NCI-H128 (cell line): ENCODE data around the gene TH.
A peak's percentile ranks its signal among the peaks of the same experiment; 100 is the strongest.

Experiments
- DNase-seq: peaks from one replicate; lab custom pipeline; 2025; ENCODE audit not compliant: unreplicated experiment; lab: John Stamatoyannopoulos, UW

The TH gene

DNA sequence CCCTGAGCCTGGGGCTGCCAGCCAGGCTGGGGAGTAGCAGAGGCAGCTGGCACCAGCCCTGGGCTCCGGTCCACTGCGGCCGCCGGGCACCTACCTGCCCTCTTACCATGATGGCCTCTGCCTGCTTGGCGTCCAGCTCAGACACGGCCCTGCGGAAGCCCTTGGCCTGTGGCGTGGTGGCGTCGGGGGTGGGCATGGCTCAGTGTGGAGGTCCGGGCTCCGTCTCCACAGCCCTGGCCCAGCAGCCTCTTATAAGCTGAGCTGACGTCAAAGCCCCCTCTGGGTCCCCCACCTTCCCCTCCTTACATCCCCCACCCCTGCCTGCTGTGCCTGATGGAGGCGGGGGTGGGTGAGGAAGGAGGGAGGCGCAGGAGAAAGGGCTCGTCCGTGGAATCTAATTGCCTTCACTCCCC lies at the start of gene TH:
TSS of gene TH (minus strand) at position 225 of the 413 bp plus-strand sequence. CDS start at position 196, 29 bp downstream.
- DNase-seq = no peak

DNA sequence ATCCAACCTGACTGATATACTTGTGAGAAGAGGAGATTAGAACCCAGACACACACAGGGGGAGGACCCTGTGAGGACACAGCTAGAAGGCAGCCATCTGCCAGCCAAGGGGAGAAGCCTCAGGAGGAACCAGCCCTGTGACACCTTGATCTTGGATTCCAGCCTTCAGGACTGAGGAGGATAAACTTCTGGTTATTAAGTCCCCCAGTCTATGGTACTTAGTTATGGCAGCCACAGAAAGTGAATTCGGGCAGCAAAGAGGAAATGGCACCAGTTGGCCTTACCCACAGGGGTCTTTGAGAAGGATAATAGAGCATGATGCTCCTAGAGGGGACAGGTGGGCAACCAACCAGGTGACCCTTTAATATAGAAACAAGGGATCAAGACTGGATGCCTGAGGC lies 49.4 kb upstream of the TH start:
- no peak for DNase-seq

DNA sequence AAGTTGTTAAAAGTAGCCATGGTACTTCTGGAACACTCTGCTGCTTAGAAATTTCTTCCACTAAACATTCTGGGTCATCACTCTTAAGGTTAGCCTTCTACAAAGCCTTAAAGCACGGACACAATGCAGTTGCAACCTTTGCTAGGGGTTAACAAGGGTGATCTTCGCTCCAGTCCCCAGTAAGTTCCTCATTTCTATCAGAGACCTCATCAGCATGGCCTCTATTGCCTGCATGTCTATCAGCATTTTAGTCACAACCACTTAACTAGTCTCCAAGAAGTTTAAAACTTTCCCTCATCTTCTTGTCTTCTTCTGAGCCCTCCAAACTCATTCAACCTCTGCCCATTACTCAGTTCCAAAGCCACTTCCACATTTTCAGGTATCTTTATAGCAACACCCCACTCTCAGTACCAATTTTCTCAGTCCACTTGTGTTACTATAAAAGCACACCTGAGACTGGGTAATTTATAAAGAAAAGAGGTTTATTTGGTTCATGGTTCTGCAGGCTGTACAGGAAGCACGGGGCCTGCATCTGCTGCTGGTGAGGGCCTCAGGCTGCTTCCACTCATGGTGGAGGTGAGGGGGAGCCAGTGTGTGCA lies 48.7 kb upstream of the TH start:
- DNase-seq = no peak

DNA sequence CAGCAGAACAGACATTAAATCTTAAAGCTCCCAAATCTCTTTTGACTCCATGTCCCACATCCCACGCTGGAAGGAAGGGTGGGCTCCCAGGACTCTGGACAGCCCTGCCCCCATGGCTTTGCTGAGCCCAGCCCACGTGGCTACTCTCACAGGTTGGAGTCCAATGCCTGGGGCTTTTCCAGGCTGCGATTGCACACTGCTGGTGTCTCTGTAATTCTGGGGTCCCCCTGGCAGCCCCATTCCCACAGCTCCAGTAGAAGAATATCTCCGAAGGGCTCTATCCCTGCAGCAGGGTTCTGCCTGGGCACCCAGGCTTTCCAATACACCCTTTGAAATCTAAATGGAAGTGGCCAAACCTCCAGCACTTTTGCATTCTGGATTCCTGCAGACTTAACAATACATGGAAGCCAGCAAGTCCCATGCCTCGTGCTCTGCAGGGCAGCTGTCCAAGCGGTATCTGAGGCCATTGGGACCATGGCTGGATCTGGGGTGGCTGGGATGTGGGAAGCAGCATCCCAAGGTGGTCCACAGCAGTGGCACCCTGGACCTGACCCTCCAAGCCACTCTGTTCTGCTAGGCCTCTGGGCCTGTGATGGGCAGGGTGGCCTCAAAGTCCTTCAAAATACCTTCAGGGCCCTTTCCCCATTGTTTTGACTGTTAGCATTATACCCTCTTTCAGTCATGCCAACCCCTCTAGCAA lies 47.9 kb upstream of the TH start:
- no peak for DNase-seq

DNA sequence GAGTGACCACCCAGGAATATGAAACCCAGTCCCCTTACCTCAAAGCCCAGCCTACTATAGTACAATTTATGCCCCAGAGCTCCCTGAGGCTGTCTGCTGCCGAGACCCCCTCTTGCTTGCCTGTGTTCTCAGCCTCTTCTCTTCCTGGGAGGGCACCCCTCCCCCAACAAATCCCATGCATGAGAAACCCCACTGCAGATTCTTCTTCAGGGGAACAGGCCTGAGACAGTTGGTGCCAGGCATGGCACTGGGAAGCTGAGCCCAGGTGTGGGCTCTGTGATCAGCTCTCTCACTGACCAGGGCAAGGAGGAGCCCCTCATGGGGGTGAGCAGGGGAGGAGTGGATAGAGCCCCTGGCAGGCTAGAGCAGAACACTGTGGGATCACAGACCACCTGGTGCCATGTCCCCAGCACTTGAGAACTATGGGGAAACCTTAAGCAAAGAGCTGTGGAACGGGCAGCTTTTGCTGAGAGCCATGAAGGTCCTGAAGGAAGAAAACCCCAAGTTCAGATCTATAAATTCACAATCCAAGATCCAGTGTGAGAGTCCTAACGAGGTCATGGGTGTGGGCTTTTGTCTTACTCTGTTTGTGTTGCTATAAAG lies 46.5 kb upstream of the TH start:
- no peak for DNase-seq

DNA sequence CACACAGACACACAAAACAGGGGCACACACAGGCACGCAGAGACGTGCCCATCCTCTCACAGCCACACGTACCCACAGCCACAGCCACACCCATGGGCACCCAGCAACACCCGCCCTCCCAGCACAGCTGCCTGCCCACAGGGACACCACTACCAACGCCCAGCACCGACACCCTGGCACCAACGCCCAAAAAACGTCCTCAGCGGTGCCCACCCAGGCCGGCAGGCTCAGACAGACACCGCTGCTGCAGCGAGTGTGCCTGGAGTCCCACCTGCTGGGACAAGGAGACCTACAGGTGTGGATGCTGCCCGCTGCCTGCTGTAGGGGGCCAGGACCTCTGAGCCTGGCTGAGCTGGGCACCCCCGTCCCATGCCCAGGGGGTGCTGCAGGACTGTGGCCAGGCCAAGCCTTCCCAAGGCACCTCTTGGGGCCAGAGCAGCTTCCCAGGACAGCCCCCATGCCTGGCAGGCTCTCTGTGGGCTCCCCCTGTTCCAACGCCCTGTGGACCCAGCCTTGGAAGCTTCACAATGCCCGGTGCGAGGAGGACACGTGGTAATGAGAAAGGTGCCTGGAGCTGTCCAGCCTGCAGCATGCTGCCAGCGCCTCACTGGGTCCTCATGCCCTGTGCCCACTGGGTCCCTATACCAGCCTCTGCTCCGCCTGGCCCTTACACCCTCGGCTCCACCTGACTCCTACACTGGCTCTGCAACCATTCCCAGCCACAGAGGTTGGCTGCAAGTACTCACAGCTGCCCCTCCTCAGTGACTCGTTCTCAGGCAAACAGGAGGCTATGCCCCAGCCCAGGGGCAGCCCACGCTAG lies 45.8 kb upstream of the TH start:
- DNase-seq = no peak

DNA sequence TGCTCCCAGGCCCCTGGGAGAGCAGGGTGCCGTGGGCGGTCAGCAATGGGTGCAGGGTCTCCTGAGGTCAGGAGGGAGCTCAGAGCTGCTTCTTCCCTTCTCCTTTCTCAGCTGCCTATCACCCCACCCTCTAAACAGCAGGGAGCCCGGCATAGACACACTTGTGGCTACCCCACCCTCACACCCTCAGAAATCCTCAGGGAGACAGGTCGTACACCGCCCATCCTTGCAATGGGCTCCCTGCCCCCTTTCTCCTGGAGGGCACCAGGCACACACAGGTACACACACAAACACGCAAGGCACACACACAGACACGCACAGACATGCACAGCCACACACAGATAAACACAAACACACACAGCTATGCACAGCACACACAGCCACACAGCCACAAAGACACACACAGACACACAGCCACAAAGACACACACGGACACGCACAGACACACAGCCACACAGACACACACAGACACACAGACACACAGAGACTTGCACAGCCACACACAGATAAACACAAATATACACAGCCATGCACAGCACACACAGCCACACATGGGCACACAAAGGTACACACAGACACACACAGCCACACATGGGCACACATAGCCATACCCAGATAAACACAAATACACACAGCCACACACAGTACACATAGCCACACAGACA lies 44.9 kb upstream of the TH start:
- no peak for DNase-seq

DNA sequence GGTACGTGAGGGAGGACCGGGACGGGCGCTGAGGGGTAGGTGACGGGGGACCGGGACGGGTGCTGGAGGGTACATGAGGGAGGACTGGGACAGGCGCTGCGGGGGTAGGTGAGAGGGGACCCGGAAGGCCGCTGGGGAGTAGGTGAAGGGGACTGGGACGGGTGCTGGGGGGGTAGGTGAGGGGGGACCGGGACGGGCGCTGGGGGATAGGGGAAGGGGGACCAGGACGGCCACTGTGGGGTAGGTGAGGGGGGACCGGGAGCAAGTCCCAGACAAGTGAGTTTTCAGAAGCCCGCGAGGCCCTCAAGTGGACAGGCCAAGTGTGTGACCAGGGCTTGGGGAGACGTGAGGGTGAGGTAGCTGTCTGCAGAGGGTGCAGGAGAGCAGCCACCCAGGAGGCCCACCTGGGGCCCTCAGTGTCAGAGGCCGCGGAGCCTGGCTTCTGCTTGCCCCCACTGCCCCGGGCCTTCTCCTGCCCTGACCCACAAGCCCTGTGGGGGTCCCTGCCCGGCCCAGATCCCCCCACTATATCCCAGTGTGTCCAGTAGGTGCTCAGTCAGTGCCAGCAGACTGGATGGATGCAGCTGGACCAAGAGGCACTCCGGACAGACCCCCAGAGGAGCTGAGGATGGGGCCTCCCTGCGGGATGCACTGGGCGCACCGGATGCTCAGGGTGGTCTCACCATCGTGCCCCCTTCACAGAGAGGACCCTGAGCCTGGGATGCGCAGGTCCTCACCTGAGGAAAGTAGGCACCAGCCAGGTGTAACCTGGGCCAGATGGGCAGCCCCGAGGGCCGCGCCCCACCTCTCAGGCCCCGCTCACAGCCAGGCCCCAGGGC lies 44.2 kb upstream of the TH start:
- no peak for DNase-seq

DNA sequence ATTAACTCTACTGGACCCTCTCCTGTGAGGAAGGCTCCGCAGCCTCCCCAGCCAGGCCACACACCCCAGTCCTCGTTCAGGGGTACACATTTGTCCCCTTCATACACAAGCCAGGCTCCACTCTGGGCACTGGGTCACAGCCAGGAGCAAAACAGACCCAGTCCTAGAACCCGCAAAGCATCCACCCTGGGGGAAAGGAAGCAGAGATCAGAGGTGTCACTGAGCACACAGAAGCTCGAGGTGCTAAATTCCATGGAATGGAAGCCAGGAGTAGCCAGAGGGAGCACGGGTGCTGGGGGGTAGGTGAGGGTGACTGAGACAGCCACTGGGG lies 43.6 kb upstream of the TH start:
- no peak for DNase-seq

DNA sequence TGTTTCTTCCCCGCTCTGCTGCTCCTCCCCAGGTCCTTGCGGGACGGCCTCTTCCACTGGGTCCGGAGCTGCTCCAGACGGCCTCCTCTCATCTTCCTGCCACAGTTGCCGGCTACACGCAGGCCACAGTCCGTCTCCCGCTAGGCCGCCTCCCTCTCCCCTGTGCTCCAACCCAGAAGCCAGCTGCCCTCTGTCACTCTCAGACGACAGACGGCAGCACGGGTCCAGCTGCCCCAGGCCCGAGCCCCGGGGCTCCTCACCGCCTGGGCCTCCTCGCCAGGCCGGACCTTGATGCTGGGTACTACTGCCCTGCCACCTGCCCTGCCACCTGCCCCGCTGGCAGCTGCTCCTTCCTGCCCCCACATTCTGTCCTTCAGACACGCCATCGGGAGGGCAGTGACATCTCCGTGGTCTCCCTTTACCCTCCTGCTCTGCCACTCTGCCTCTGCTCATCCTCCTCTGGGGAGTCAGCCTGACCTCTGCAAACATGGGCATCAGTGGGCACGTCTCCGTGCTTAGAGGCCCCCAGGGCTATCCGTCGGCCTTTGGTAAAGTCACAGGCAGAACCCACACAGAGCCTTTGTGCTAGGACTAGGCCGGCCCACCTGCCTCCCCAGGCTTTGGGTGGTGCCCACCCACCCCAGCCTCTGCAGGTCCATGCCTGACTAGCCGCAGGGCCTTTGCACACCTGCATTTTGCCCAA lies 43.1 kb upstream of the TH start:
- DNase-seq = no peak

DNA sequence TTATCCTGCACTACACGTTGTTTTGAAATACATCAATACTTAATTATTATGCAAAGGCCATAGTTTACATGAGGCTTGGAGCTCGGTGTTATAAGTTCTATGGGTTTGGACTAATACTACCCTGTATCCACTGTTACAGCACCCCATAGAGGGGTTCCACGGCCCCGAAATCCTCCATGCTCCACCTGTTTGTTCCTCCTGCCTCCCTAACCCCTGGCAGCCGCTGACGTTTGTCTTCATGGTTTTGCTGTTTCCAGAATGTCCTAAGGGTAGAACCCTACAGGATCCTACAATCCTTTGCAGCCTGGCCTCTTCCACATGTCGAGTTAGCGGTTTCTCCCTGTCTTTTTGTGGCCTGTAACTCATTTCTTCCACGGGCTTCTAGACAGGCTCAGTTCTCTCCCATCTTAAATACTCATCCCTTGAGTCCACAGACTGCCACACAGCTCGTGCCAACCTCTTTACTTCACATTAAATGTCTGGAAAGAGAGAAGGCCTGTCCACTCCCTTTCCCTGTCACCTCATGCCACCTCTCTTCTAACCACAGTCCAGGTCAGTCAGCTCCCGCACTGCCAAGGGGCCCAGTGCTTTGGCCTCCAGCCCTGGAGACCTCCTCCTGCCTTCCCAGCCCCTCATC lies 42.4 kb upstream of the TH start:
- no peak for DNase-seq

DNA sequence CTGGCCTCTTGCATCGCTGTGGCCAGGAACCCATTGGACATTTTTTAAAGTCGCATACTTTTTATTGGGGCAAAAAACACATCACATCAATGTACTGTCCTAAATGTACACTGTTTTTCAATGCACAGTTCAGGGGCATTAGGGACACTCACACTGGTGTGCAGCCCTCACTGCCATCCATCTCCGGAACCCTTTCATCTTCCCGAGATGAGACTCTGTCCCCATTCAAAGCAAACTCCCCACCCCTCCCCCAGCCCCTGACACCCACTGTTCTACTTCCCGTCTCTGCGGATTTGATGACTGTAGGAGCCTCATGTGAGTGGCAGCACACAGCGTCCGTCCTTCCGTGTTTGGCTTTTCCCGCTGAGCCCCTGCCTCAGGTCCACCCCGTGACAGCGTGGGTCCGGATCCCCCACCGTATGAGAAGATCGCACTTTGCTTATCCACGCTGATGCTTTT lies 41.8 kb upstream of the TH start:
- DNase-seq = no peak

DNA sequence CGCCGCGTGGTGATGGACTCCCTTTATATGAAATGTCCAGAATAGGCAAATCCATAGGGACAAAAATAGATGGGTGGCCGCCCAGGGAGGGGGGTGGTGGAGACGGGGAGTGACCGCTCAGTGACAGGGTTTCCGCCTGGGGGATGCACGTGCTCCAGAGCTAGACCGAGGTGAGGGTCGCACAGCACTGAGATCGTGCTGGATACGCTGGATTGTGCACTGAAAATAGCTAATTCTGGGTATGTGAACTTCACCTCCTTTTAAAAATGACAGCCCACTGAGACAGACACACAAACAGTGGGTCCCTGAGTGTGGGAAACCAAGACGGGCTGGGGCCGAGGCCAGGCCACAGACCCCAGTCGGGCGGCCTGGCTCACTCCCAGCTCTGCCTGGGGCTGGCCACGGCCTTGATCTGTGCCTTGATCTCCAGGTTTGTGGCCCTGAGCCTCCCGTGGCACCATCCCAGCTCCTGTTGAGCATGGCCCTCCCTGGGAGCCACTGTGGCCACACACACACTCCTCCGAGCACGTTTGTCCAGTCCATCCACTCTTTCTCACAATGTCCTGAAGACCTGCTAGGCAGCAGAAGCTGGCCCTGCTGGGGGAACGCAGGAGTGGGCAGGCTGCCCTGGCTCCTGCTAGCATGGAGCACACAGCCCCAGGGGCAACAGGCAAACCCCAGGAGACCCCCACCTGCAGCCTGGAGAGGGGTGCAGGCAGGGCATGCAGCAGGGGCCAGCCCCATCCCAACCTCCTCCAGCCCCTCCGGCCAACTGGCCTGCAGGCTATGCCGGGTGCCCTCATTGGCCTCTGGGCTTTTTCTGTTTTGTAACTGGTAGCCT lies 41.0 kb upstream of the TH start:
- DNase-seq = no peak

DNA sequence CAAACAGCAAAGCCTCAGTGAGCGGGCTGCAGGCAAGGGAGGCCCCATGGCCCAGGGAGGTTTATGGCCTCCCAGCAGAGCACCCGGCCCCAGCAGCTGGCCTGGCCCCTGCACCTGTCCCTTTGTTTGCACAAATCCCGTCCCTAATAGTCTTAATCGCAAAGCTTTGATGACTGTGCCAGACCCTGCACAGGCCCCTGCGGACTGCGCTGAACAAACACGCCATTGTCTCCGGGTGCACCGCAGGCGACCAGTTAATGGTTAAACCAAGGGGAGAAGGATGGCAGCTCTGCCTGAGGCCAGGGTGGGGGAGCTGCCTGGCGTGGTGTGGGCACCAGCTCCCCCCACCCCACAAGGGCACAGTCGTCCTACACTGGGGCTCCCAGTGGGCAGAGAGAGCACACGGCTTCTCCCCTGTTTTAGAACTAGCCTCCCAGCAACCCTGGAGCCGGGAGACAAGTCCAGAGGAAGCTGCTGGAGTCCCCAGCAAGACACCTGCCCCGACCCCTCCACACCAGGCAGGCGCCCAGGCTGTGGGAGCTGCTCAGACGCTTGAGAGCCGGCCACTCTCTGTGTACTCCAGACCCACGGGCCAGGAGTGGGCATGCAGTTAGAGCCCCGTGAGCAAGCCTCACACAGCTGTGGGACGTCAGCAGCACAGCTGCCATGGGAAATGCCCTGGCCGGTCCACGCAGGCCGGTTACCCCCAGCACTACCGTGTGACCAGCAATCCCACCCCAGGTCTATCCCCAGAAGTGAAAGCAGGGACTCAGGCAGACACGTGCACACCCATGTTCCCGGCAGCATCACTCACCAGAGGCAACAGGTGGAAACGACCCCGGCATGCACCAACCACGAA lies 39.7 kb upstream of the TH start:
- DNase-seq = peak; percentile 45

DNA sequence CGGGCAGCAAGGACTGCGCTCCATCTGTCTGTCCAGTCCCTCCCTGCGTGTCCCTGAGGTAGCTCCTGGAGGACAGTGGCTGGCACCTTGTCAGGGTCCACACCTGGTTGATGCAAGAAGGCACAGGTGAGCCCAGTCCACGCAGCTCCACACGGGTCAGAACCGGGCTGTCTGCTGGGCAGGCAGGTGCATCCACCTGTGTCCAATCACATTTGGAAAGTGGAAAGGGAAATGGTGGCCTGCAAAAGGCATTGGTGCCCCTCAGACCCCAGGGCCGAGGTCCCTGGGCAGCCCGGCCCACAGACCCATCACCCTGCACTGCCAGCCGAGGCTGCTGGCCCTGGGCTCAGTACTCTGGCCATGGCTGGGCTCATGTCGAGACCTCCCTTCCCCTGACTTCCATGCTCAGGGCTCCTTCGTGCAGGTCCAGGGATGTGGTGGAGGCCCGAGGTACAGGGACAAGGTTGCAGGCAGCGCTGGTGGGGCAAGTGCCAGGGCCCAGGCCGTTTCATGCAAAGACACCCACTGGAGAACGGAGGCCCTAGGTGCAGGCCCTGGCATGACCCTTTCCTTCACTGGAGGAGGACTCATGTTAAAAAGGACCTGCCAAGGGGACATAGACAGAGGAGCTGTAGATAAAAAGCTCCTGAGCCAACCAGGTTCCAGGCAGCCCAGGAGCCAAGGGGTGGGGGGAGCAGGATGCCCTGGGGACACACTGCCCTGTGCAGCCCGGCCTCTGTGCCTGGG lies 38.9 kb upstream of the TH start:
- DNase-seq = no peak

DNA sequence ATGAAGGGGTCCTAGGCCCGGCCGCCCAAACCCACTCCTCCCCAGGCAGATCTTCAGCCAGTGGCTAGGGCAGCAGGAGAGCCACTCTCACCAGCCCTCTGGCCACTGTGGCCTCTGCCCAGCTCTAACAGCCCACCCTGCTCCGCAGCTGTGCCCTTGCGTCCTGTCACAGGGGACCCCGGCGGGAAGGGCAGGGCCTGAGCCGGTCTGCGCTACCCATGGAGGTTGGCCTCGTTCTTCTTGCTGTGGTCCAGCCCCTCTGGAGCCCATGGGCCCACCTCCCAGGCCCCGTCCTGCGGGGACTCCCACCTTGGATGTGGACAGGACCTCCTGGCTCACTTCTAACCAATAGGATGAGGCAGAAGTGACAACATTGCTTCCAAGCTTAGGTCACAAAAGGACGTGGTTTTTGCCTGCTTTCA lies 38.3 kb upstream of the TH start:
- no peak for DNase-seq

DNA sequence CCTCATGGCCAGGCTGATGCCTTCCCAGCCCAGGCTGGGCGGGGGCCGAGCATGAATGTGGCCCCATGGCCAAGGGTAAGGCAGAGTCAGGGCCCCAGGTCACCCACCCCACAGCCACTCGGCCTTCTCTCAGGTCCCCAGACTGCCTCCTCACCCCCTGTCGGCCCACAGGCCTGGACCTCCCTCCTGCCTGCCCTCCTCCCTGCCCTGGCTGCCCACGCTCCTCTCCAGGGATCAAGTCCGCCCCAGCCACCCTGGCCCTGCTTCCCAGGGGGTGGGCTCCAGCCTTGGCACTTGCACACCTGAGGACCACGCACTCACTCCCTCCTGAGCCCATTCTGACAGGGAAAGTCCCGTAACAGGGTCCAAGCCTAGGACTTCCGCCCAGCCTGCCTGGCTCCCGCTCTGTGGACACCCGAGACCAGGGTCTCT lies 37.8 kb upstream of the TH start:
- no peak for DNase-seq
